GM18867 (cell line): ENCODE data around the gene NT5DC3.
A peak's percentile ranks its signal among the peaks of the same experiment; 100 is the strongest.
"Not testable (repeated sequence)": the region's sequence is repeated elsewhere in the genome, so short reads cannot be mapped to it uniquely, and the experiment has no call there.

Experiments
- ATAC-seq: cut with Tn5 transposase; IDR thresholded peaks from one replicate; pipeline ENCODE4 v1.9.1; 2021; ENCODE audit warnings: mild to moderate bottlenecking, moderate library complexity; ENCODE audit not compliant: unreplicated experiment

The NT5DC3 gene

DNA sequence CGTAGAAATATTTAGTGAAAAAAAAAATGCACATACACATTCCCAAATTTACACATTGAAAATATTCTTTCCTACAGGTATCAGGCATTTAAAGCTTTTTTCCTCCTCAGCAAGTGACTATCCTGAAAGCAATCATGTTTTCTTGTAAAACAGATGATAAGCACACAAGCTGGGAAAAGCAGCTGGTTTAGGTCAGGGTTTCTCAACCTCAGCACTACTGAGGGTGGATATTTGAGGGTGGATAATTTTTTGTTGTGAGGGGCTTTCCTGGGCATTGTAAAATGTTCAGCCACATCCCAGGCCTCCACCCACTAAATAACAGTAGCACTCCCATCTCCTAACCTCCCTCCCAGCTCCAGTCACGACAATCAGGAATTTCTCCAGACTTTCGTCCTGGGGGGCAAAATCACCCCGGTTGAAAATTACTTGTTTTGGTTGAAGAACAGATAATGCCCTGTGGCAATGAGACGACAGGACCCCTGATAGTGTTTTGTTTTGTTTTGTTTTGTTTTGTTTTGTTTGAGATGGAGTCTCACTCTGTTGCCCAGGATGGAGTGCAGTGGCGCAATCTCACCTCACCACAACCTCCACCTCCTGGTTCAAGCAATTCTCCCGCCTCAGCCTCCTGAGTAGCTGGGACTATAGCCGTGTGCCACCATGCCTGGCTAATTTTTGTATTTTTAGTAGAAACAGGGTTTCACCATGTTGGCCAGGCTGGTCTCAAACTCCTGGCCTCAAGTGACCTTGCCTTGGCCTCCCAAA is 15.0 kb upstream of the NT5DC3 start:
- ATAC-seq, result no peak

DNA sequence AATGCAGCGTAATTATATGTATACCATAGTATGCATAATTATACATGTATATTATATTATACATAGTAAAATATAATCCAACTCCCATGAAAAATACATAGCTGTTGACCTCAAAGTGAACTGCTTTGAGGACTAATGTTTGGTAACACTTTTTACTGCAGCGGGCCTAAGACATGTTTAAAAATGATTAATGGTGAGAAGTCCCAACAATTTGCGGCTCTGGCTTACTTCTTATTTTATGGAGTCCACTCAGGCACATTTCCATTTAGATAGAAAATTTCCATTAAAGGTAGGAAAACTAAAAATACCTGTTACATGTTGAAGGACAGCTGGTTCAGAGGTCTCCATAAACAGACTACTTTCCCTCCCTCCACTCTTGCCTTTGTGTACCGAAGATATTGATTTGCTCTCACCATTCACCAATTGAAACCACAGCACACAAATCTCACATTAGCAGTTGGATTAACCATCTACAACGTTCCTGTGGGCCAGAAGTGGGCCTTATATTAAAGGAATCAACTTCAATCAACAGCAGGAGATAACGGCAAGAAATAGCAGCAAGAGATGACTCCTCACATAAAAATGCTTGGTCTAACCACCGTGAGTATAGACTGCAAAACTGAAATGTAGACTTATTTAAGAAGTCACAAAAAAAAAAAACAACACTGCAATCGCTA is 14.1 kb upstream of the NT5DC3 start:
- ATAC-seq, result no peak

DNA sequence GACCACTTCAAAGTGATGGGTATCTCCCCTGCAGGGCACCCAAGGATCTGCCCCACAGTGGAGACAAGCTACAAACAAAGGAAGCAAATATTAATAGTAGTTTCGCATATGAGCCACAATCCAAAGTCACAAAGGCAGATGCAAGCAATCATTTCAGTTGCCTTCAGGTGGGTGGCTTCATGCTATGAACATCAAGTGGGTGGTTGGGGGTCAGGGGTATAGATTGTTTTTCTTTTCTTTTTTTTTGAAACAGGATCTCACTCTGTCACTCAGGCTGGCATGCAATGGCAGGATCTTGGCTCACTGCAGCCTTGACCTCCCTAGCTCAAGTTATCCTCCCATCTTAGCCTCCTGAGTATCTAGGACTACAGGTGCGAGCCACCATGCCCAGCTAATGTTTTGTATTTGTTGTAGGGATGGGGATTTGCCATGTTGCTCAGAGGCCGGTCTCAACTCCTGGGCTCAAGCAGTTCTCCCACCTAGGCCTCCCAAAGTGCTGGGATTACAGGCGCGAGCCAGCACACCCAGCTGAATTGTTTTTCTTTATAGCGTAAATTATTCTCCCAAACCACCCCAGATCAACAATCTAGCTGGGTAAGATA is 13.4 kb upstream of the NT5DC3 start:
- no peak for ATAC-seq

DNA sequence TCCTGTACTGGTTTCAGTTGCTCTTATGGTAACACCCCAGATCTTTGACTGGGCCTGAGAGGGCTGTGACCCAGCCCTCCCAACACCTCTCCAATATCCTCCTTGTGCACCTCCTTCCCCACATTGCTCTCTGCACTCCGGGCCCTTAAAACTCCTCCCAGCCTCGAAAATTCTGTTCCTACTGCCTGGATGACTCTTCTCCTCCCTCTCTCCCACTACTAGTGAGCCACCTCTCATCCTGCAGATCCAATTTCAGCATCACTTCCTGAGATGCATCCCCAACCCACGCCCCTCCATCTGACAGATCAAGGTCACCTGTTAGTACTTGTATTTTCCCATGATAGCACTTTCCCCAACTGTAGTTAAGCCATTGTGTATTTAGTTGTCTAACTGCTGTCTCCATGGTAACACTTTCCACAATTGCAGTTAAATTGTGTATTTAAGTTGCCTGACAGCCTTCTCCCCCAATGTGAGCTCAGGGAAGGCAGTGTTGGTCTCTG is 11.5 kb upstream of the NT5DC3 start:
- ATAC-seq, result no peak

DNA sequence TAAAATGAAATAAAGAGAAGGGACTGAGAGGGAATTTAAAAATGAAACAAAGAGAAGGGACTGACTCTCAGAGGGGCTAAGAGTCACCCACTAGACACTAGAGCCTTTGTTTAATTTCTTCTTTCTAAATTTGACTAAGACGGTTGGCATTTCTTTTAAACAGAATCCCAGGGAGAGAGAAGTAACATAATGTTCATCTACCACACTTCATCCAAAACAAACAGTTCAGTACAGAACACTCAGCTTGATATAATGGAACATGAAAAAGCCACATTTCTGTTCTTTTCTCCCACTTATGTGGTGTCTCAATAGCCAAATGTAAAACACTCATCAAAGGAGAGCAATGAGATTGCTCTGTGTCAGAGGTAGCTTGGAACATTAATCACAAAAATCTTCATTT is 10.1 kb upstream of the NT5DC3 start:
- no peak for ATAC-seq

DNA sequence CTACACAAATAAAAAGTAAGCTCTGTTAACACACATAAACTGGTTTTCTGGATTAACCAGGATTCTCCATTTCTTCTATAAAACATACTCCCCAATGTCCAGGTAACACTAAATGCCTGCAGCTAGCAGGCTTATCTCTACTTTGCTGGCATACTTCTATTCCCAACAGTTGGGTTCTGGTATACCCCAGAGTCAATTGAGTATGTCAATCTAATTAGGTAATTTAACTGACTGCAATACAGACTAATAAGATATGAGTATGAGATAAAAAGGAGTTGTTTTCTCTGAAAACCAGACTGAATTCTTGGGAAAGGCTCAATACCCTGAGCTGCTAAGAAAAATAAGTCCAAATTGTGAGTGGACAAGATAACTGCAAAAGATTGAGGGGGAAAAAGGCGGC is 9.4 kb upstream of the NT5DC3 start:
- ATAC-seq, result no peak

DNA sequence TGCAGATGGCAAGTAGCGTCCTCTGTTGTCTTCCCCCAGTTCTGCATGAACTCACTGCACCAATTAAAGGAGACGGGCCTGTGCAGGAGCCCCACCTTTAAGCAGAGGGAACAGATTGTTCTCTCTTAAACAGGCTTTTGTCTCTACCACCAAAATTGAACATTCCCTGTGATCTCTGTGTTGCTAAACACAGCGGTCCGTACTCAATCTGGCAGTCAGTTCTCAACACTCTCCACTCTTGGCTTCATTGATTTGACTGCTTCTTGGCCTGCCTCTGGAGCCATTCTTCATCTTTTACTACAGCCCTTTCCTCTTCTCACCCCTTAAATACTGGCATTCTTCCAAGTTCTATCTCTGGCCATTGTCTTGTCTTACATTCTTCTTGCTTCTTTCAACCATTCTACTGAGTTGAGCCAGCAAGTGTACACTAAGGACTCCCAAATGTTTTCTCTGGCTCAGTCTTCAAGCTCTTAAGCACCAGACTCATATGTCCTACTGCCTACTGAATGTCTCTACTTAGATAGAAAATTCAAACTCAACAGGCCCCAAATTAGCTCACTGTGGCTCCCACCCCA is 8.0 kb upstream of the NT5DC3 start:
- ATAC-seq, result no peak

DNA sequence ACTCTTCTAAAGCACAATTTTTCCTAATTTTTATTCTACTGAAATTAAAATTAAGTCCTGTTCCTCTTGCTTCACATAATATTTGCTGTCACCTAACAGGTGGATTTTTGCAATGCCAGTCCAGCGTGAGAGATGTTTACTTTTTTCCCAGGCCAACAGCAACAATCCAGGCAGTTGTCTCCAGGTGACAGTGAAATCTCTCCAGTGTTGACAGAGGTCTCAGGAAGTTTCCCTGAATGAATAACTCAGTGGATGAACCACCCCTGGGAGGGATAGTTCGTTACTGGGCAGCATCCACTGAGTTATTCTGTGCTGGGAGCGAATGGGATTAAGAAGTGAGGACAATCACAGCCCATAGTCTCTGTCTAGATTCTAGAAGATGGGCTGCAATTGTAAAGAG is 7.1 kb upstream of the NT5DC3 start:
- no peak for ATAC-seq

DNA sequence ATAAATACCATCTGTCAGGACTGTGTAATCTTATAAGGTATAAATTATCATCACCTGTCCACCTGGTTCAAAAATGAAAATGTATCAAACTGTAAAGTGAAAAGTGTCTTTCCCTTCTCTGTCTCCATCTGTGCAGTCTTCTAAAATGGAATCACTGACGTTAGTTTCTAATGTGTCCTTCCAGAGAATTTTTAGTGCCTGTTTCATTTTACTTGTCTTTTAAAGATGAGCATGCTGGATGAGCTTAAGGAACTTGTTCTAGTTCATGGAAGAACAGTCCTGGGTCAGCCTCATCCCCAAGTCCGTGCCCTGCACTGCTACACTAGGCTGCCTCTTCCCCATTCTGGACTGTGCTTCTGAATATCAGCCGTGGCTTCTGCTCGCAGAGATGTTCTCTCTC is 5.4 kb upstream of the NT5DC3 start:
- no peak for ATAC-seq

DNA sequence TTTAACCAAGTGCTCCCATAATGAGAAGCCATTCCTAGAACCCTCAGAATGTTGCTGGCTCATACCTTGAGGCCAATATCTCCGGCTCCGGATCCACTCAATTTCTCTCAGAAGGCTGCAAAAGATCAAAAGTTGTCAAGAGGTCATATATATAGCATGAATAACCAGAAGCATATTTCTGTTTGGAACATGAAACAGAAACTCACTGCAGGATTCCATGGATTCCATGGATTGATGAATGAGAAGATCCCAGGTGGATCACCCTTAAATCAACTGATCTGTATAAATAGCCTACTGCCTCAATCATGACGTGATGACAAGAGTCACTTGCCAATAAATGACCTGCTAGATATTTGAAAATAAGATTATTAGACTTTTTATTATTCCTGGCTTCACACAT is 3.3 kb upstream of the NT5DC3 start:
- no peak for ATAC-seq

DNA sequence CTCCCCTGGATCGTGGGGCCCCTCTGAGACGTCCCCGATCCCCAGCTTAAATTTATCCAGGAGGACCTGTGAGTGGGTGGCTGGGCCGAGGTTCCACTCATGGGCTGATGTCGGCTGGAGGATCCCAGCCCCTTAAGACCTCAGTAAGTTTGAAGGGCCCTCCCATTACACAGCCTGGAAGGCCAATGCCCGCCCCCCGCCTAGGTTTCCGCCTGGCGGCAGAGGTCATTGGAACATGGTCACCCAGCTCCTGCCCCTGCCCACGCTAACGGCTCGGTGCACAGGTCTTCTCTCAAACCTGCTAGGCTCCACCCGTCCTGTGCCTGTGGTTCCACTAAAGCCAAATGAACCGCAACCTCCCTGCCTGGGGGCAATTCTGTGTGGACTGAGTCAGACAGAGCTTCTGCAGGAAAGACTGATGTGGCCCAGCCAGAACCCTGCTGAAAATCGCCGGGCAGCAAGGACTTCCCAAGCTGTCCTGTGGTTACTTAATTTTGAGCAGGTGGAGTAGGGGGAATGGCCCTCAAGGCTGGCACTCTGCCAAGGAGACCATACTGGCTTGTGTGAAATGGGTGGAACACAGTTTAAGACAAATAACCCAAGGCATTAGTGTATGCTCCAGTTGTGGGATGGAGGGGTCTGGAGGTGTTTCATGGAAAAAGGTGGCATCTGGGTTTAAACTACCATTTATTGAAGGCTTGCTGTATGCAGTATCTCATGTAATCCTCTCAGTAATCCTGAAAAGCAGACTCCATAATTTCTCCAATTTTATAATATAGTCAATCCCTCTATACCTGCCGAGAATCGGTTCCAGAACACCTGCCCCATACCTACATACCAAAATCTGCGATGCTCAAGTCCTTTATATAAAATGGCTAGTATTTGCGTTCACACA is 903 bp upstream of the NT5DC3 start:
- peak; percentile 5 for ATAC-seq

DNA sequence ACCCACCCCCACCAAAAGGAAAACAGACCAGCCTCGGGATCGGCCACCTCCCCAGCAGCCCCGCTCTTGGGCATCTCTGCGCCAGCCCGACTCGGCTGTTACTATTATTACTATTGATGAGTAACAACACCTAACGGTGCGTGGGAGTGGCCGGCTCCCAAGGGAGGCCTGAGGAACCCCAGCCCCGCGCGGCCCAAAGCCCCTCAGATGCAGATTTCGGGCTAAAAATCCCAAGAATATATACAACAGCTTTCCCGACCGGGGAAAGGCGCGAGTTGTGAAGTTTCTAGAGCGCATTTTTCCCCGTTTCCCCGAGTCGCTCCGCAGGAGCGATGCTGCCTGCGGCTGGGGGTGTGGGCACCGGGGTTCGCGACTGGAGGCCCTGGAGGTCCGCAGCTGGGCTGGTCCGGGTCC is 565 bp downstream of the NT5DC3 start:
- ATAC-seq, result peak; percentile 35

DNA sequence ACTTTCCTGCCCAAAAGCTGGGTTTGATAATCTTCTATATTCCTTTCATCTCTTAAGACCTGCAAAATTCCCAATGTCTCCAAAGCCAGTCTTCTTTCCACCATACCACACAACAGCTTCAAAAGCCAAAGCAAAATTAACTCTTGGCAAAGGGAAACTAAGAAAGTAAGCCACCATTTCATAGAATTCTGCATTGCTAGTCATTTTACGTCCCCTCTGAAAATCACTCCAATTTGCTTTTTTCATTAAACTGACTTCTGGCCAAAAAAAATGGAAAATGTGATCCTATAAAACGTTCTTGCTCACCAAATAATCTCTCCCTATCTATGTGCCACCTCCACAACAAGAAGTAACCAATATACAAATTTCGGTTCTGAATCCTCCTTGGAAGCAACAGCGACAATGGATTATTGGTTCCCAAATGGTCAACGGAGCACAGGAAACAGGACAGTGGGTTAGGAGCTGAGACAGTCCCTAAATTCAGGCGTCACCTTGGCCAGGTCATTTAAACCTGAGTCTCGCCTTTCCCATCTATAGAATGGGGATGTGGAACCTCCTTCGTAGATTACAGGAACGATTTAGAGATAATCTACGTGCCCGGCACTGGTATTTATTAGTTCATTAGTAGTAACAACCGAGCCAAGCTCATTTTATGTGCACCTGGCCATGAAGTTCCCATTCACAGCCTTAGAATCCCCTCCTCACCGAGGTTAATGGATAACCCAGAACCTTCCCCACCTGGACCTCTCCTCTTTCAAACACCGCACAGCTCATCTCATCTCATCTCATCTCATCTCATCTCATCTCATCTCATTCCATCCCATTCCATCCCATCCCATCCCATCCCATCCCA is 1.2 kb downstream of the NT5DC3 start:
- no peak for ATAC-seq

DNA sequence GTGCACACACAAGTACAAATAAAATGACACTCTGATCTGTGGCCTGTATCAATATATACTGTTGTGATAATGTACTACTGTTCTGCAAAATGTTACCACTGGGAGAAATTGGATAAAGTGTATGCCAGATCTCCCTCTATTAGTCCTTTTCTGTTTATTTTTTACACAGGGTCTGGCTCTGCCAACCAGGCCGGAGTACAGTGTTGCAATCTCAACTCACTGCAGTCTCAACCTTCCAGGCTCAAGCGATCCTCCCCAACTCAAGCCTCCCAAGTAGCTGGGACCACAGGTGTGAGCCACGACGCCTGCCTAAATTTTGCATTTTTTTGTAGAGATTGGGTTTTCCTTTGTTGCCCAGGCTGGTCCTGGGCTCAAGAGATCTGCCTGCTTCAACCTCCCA is 1.9 kb downstream of the NT5DC3 start:
- no peak for ATAC-seq

DNA sequence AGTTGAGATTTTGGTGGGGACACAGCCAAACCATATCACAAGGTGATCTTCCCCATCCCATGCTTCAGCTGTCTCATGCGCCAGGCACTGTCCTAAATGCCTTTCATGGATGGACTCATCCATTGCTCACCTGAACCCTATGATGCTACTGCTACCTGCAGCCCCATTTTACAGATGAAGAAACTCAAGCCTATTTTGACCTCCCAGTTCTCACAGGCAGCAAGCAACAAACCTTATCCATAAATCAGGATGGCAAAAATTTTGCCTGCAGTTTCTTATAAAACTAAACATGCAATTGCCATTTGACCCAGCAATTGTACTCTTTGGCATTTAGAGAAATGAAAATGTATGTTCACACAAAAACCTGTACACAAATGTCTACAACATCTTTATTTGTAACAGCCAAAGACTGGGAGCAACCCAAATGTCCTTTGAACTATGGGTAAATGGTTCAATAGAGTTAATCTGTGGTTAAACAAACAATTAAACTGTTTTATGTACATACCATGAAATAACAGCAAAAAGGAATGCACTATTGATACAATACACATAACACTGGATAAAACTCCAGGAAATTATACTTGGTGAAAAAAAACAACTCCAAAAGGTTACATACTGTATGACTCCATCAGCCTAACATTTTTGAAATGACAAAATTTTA is 2.6 kb downstream of the NT5DC3 start:
- no peak for ATAC-seq

DNA sequence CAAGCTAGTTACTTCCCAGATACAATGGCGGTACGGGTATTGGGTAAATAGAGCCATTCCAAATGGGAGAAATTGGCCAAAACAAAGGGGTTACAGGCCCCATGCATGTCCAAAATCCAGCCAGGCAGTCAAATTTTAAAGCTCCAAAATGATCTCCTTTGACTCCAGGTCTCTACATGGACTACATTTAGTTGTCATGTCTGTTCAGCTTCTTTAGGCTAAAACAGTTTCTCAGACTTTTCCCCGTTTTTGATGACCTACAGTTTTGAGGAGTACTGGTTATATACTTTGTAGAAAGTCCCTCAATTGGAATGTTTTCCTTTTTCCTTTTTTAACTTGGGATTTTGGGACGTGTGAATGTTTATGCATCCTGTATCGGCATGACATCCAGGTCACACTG is 4.7 kb downstream of the NT5DC3 start:
- no peak for ATAC-seq

DNA sequence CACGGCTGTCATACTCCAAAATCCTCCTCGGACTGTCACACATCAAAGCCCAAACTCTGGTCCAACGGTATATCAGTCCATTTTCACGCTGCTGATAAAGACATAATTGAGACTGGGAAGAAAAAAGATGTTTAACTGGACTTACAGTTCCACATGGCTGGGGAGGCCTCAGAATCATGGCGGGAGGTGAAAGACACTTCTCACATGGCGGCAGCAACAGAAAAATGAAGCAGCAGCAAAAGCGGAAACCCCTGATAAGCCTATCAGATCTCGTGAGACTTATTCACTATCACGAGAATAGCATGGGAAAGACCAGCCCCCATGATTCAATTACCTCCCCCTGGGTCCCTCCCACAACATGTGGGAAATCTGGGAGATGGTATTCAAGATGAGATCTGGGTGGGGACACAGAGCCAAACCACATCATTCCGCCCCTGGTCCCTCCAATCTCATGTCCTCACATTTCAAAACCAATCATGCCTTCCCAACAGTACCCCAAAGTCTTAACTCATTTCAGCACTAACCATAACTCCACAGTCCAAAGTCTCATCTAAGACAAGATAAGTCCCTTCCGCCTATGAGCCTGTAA is 5.2 kb downstream of the NT5DC3 start:
- not testable (repeated sequence) for ATAC-seq

DNA sequence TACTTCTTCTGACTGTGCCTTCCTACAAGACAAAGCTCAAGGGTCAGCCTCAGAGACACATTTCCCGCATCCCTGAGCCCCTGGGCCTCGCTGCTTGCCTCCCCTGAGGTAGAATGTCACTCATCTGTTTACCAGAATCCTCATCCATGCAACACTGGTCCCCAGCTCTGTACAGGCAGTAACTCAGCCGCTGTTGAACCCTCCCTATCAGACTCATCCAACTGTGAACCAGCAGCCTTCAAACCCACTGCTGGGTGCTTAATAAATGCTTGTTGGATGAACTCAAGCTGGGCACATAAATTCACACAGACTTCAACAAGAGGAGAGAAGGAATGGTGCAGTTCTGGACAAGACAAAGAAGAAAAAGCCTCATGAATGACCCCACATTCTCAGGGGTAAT is 6.1 kb downstream of the NT5DC3 start:
- no peak for ATAC-seq

DNA sequence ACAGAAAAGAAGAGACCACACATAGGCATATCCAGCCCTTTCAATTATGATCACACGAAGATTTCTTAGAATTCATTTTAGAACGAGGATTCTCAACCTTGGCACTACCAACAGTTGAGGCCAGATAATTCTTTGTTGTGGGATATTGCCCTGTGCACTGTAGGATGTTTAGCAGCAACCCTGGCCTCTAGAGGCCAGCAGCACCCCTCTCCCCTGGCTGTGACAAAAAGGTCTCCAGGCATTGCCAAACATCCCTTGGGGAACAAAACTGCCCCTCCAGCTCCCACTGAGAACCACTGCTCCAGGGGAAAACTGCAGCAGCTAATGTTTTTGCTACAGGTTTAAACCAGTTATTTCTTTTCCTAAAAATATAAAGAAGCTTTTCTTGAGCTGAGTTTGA is 7.1 kb downstream of the NT5DC3 start:
- no peak for ATAC-seq
